Endothelial cell (in vitro differentiated cells): ENCODE results near the gene SH3PXD2A. TPM values are rescaled to one million over a fixed set of nuclear protein-coding genes. Genes with fewer than 3 reads are reported as not detected.

Experiments used
- DNase-seq: peaks from one replicate; pipeline ENCODE4 v3.0.0; 2021; ENCODE audit warnings: low spot score
- H3K27ac Mint-ChIP-seq: one replicate; pipeline ENCODE4 v1.8.0; 2021; ENCODE audit warnings: mixed read lengths, inconsistent platforms; ENCODE audit not compliant: unreplicated experiment
- H3K27me3 Mint-ChIP-seq: one replicate; pipeline ENCODE4 v1.8.0; 2021; ENCODE audit warnings: mild to moderate bottlenecking, moderate library complexity, mixed read lengths, inconsistent platforms; ENCODE audit not compliant: unreplicated experiment
- H3K36me3 Mint-ChIP-seq: one replicate; pipeline ENCODE4 v1.8.0; 2021; ENCODE audit warnings: mild to moderate bottlenecking, low read depth, mixed read lengths, inconsistent platforms; ENCODE audit not compliant: unreplicated experiment
- H3K4me1 Mint-ChIP-seq: one replicate; pipeline ENCODE4 v1.8.0; 2021; ENCODE audit warnings: mild to moderate bottlenecking, mixed read lengths, inconsistent platforms; ENCODE audit not compliant: unreplicated experiment
- H3K4me3 Mint-ChIP-seq: one replicate; pipeline ENCODE4 v1.8.0; 2021; ENCODE audit warnings: mild to moderate bottlenecking, mixed read lengths, inconsistent platforms; ENCODE audit not compliant: unreplicated experiment
- H3K9me3 Mint-ChIP-seq: one replicate; pipeline ENCODE4 v1.8.0; 2021; ENCODE audit warnings: mixed read lengths, inconsistent platforms; ENCODE audit not compliant: unreplicated experiment
- CTCF ChIP-seq: fragments of 200-600 bp; sonication (generic); IDR thresholded peaks from one replicate; pipeline ENCODE4 v1.5.0; 2021; ENCODE audit warnings: antibody characterized with exemption; ENCODE audit not compliant: unreplicated experiment
- total RNA-seq: library from RNA; stranded (reverse); fragmentation: NEBNext Ultra II Directional; extraction: Animal tissue kit (Norgen Biotek cat#: 25700); gene quantifications from one replicate; pipeline ENCODE4 v1.2.1, GENCODE V29; 2021; ENCODE audit not compliant: unreplicated experiment

Gene SH3PXD2A
- total RNA-seq, 1 donor from 2014 or later = 59.9 TPM

GRCh38 chr10:103791291-103791690 lies 64.1 kb downstream of the SH3PXD2A start:
- DNase-seq = no peak
- H3K27me3 Mint-ChIP-seq = peaks cover 4% of the 10 kb centered on the region
- peaks cover 18% of the 10 kb centered on the region for H3K36me3 Mint-ChIP-seq
- peak overlapping the region; percentile 45 for H3K4me3 Mint-ChIP-seq
- H3K9me3 Mint-ChIP-seq = no peaks in the 10 kb centered on the region
- no peak overlapping the region for H3K27ac Mint-ChIP-seq
- no peak for TF ChIP-seq CTCF
- H3K4me1 Mint-ChIP-seq = peaks cover 30% of the 10 kb centered on the region

- Mint-ChIP-seq H3K9me3 (no peaks in the 10 kb centered on the region), H3K36me3 (peaks cover 18% of the 10 kb centered on the region), H3K4me3 (peak overlapping the region; percentile 45), H3K27me3 (peaks cover 4% of the 10 kb centered on the region), H3K27ac (no peak overlapping the region), H3K4me1 (peaks cover 26% of the 10 kb centered on the region)
- no peak for TF ChIP-seq CTCF
- no peak for DNase-seq
These were observed 64.8 kb downstream of the SH3PXD2A start for GRCh38 chr10:103790580-103790979.

GRCh38 chr10:103789771-103790201 lies 65.6 kb downstream of the SH3PXD2A start:
- H3K4me3 Mint-ChIP-seq = no peak overlapping the region
- H3K9me3 Mint-ChIP-seq = no peaks in the 10 kb centered on the region
- DNase-seq = no peak
- H3K36me3 Mint-ChIP-seq = peaks cover 18% of the 10 kb centered on the region
- TF ChIP-seq CTCF = no peak
- H3K4me1 Mint-ChIP-seq = peaks cover 19% of the 10 kb centered on the region
- no peak overlapping the region for H3K27ac Mint-ChIP-seq
- peaks cover 4% of the 10 kb centered on the region for H3K27me3 Mint-ChIP-seq

- DNase-seq = no peak
- Mint-ChIP-seq H3K27ac (no peak overlapping the region), H3K9me3 (no peaks in the 10 kb centered on the region), H3K4me1 (peaks cover 13% of the 10 kb centered on the region), H3K27me3 (peaks cover 7% of the 10 kb centered on the region), H3K4me3 (no peak overlapping the region), H3K36me3 (peaks cover 18% of the 10 kb centered on the region)
- TF ChIP-seq CTCF = no peak
These were observed 66.2 kb downstream of the SH3PXD2A start for GRCh38 chr10:103789161-103789560.

- TF ChIP-seq CTCF = no peak
- no peak for DNase-seq
- Mint-ChIP-seq H3K9me3 (no peaks in the 10 kb centered on the region), H3K27ac (no peak overlapping the region), H3K4me3 (no peak overlapping the region), H3K4me1 (peaks cover 12% of the 10 kb centered on the region), H3K36me3 (peaks cover 17% of the 10 kb centered on the region), H3K27me3 (peaks cover 15% of the 10 kb centered on the region)
These were observed 68.0 kb downstream of the SH3PXD2A start for GRCh38 chr10:103787331-103787730.
